OCI-LY3 (cell line): Measurements from ENCODE around the gene IL7R.
"Not testable (repeated sequence)": the region's sequence is repeated elsewhere in the genome, so short reads cannot be mapped to it uniquely, and the experiment has no call there.

Experiments
- H2AFZ ChIP-seq: fragments of 200-600, 300-600 bp; shearing (Covaris generic); 2 replicates; pipeline ENCODE4 v1.6.0; 2014; ENCODE audit warnings: antibody characterized with exemption, low read depth, low read length
- H3K27ac ChIP-seq: fragments of 200-600, 300-600 bp; sonication (generic); 2 replicates; pipeline ENCODE4 v1.5.1; 2014; ENCODE audit warnings: mild to moderate bottlenecking, low read length, moderate library complexity, mixed read lengths
- H3K27me3 ChIP-seq: fragments of 200-600, 300-600 bp; sonication (generic); 2 replicates; pipeline ENCODE4 v1.6.1; 2014; ENCODE audit warnings: low read depth, low read length, mixed read lengths
- H3K36me3 ChIP-seq: fragments of 200-600, 300-600 bp; sonication (generic); replicated peaks from 2 replicates; pipeline ENCODE3; 2014; ENCODE audit warnings: low read depth, low read length, mixed read lengths
- H3K4me1 ChIP-seq: fragments of 300-600, 200-600 bp; sonication (generic); 2 replicates; pipeline ENCODE4 v1.6.1; 2014; ENCODE audit warnings: low read length, mixed read lengths
- H3K4me2 ChIP-seq: fragments of 200-600, 300-600 bp; sonication (generic); 2 replicates; pipeline ENCODE4 v1.6.1; 2014; ENCODE audit warnings: low read length, mixed read lengths
- H3K4me3 ChIP-seq: fragments of 300-600, 200-600 bp; sonication (generic); 2 replicates; pipeline ENCODE4 v1.5.1; 2014; ENCODE audit warnings: antibody characterized with exemption, mild to moderate bottlenecking, low read length, moderate library complexity
- H3K79me2 ChIP-seq: fragments of 300-600, 200-600 bp; shearing (Covaris generic); 2 replicates; pipeline ENCODE4 v1.6.1; 2014; ENCODE audit warnings: mild to moderate bottlenecking, low read length, mixed read lengths
- H3K9ac ChIP-seq: fragments of 300-600, 200-600 bp; shearing (Covaris generic); 2 replicates; pipeline ENCODE4 v1.6.0; 2014; ENCODE audit warnings: mild to moderate bottlenecking, low read length, moderate library complexity
- H3K9me3 ChIP-seq: fragments of 200-600, 300-600 bp; shearing (Covaris generic); 2 replicates; pipeline ENCODE4 v1.6.1; 2014; ENCODE audit warnings: low read length, mixed read lengths; ENCODE audit not compliant: insufficient read depth
- H4K20me1 ChIP-seq: fragments of 200-600, 300-600 bp; sonication (generic); 2 replicates; pipeline ENCODE4 v1.6.1; 2016; ENCODE audit warnings: low read length, mixed read lengths; ENCODE audit not compliant: insufficient read depth
- CTCF ChIP-seq: fragments of 200-600, 300-600 bp; sonication (generic); IDR thresholded peaks from 2 replicates; pipeline ENCODE4 v1.5.1; 2014; ENCODE audit warnings: antibody characterized with exemption, low read length, low read depth
- EZH2phosphoT487 ChIP-seq: fragments of 200-600 bp; shearing (Covaris generic); IDR thresholded peaks from 2 replicates; pipeline ENCODE4 v1.6.1; 2018; ENCODE audit warnings: antibody characterized with exemption, mixed run types, low read depth

IL7R gene

GRCh38 chr5:35890021-35891020 is 33.6 kb downstream of the IL7R start:
- Histone ChIP-seq H3K4me2 (no peak overlapping the region), H3K79me2 (no peaks in the 10 kb centered on the region), H3K4me3 (no peak overlapping the region), H4K20me1 (no peaks in the 10 kb centered on the region), H2AFZ (no peak overlapping the region), H3K27me3 (no peaks in the 10 kb centered on the region; the same call in 1 of the 2 replicates), H3K4me1 (no peaks in the 10 kb centered on the region), H3K27ac (no peak overlapping the region), H3K36me3 (no peaks in the 10 kb centered on the region), H3K9ac (no peak overlapping the region), H3K9me3 (no peaks in the 10 kb centered on the region)
- TF ChIP-seq EZH2phosphoT487: no peak
- TF ChIP-seq CTCF: no peak

GRCh38 chr5:35892799-35893198 is 36.1 kb downstream of the IL7R start:
- H3K9me3 ChIP-seq, H3K36me3 ChIP-seq, H3K27ac ChIP-seq, H3K4me1 ChIP-seq, H3K79me2 ChIP-seq, H3K9ac ChIP-seq, H3K4me2 ChIP-seq, H3K27me3 ChIP-seq, H3K4me3 ChIP-seq, H2AFZ ChIP-seq, H4K20me1 ChIP-seq: not testable (repeated sequence)

GRCh38 chr5:35894131-35894530 is 37.4 kb downstream of the IL7R start:
- Histone ChIP-seq H2AFZ (no peak overlapping the region), H3K79me2 (no peaks in the 10 kb centered on the region)

GRCh38 chr5:35898952-35899660 is 42.4 kb downstream of the IL7R start:
- no peak overlapping the region for H3K4me2 ChIP-seq
- H3K4me3 ChIP-seq: no peak overlapping the region
- H3K79me2 ChIP-seq: no peaks in the 10 kb centered on the region
- no peaks in the 10 kb centered on the region for H3K4me1 ChIP-seq
- H3K27ac ChIP-seq: no peak overlapping the region
- H4K20me1 ChIP-seq: no peaks in the 10 kb centered on the region
- TF ChIP-seq CTCF (no peak), EZH2phosphoT487 (no peak)
- H3K9ac ChIP-seq: no peak overlapping the region
- no peaks in the 10 kb centered on the region for H3K27me3 ChIP-seq
- no peak overlapping the region for H2AFZ ChIP-seq
- no peaks in the 10 kb centered on the region for H3K9me3 ChIP-seq
- no peaks in the 10 kb centered on the region for H3K36me3 ChIP-seq

More at GRCh38 chr5:35894131-35894530, 37.4 kb downstream of the IL7R start:
- no peaks in the 10 kb centered on the region for H4K20me1 ChIP-seq
- no peak overlapping the region for H3K9ac ChIP-seq
- no peaks in the 10 kb centered on the region for H3K36me3 ChIP-seq
- no peak overlapping the region for H3K27ac ChIP-seq
- TF ChIP-seq CTCF (no peak), EZH2phosphoT487 (no peak)
- H3K9me3 ChIP-seq: no peaks in the 10 kb centered on the region
- H3K4me3 ChIP-seq: no peak overlapping the region
- no peaks in the 10 kb centered on the region for H3K27me3 ChIP-seq
- H3K4me2 ChIP-seq: no peak overlapping the region
- no peaks in the 10 kb centered on the region for H3K4me1 ChIP-seq
